Neural progenitor cell (in vitro differentiated cells): ENCODE measurements around the gene CEP164. TPM values are rescaled to one million over a fixed set of nuclear protein-coding genes. Genes with fewer than 3 reads are reported as not detected.

ENCODE experiments used
- DNase-seq: peaks from one replicate; pipeline ENCODE4 v3.0.0-alpha.2; 2016; ENCODE audit warnings: low spot score
- H2AFZ ChIP-seq: fragments of 200-600 bp; sonication (generic); replicated peaks from 2 replicates; pipeline ENCODE4 v1.6.1; 2016; ENCODE audit warnings: antibody characterized with exemption
- H3F3A ChIP-seq: fragments of 200-600 bp; sonication (generic); 2 replicates; pipeline ENCODE4 v1.6.1; 2016; ENCODE audit warnings: antibody characterized with exemption, low read depth
- H3K27ac ChIP-seq: fragments of 200-600 bp; sonication (generic); 2 replicates; pipeline ENCODE4 v1.5.1; 2016; ENCODE audit warnings: mild to moderate bottlenecking
- H3K27me3 ChIP-seq: fragments of 200-600 bp; sonication (generic); 2 replicates; pipeline ENCODE4 v1.6.1; 2016; ENCODE audit warnings: mild to moderate bottlenecking, moderate library complexity
- H3K36me3 ChIP-seq: fragments of 200-600 bp; sonication (generic); 2 replicates; pipeline ENCODE4 v1.5.1; 2016
- H3K4me1 ChIP-seq: fragments of 200-600 bp; sonication (generic); 2 replicates; pipeline ENCODE4 v1.6.1; 2016; ENCODE audit warnings: mixed run types
- H3K4me2 ChIP-seq: fragments of 200-600 bp; sonication (generic); 2 replicates; pipeline ENCODE4 v1.6.1; 2016
- H3K4me3 ChIP-seq: fragments of 200-600 bp; sonication (generic); 2 replicates; pipeline ENCODE4 v1.5.1; 2016
- H3K79me2 ChIP-seq: fragments of 200-600 bp; sonication (generic); 2 replicates; pipeline ENCODE4 v1.6.1; 2016; ENCODE audit warnings: low read depth
- H3K9ac ChIP-seq: fragments of 200-600 bp; sonication (generic); 2 replicates; pipeline ENCODE4 v1.6.1; 2016
- H3K9me3 ChIP-seq: fragments of 200-600 bp; sonication (generic); 2 replicates; pipeline ENCODE4 v1.5.1; 2016; ENCODE audit warnings: low read depth
- H4K20me1 ChIP-seq: fragments of 200-600 bp; sonication (generic); 2 replicates; pipeline ENCODE4 v1.6.1; 2016; ENCODE audit warnings: low read depth
- H3K27ac Mint-ChIP-seq: 3 replicates; pipeline ENCODE4 v1.8.0; 2021; ENCODE audit warnings: mixed read lengths
- H3K27me3 Mint-ChIP-seq: 2 replicates; pipeline ENCODE4 v1.8.0; 2022; ENCODE audit warnings: low read depth, mild to moderate bottlenecking, inconsistent platforms, moderate library complexity, mixed read lengths; ENCODE audit not compliant: insufficient read depth
- H3K36me3 Mint-ChIP-seq: 3 replicates; pipeline ENCODE4 v1.8.0; 2021; ENCODE audit warnings: mixed read lengths
- H3K4me1 Mint-ChIP-seq: 3 replicates; pipeline ENCODE4 v1.8.0; 2021; ENCODE audit warnings: mixed read lengths
- H3K4me3 Mint-ChIP-seq: 3 replicates; pipeline ENCODE4 v1.8.0; 2021; ENCODE audit warnings: mild to moderate bottlenecking, moderate library complexity, mixed read lengths
- H3K9me3 Mint-ChIP-seq: 3 replicates; pipeline ENCODE4 v1.8.0; 2020; ENCODE audit warnings: mixed read lengths
- EZH2 ChIP-seq: fragments of 200-600 bp; sonication (generic); IDR thresholded peaks from 2 replicates; pipeline ENCODE4 v1.6.1; 2017; ENCODE audit warnings: antibody characterized with exemption, mild to moderate bottlenecking, moderate library complexity
- EZH2phosphoT487 ChIP-seq: fragments of 200-600 bp; sonication (generic); IDR thresholded peaks from 2 replicates; pipeline ENCODE4 v1.6.1; 2017; ENCODE audit warnings: antibody characterized with exemption
- total RNA-seq: library from RNA; depleted of rRNA; stranded (reverse); fragments of >200 nt; gene quantifications from 2 replicates; pipeline ENCODE4 v1.2.3, GENCODE V29; 2015; ENCODE audit warnings: low replicate concordance
- TF ChIP-seq, protein P1 (sequence below): fragments of 200-600 bp; sonication (generic); IDR thresholded peaks from 2 replicates; pipeline ENCODE4 v1.5.1; 2017; ENCODE audit warnings: antibody characterized with exemption, mild to moderate bottlenecking

Gene CEP164
- total RNA-seq, 1 donor from 2014 or later = 24.2 TPM

DNA sequence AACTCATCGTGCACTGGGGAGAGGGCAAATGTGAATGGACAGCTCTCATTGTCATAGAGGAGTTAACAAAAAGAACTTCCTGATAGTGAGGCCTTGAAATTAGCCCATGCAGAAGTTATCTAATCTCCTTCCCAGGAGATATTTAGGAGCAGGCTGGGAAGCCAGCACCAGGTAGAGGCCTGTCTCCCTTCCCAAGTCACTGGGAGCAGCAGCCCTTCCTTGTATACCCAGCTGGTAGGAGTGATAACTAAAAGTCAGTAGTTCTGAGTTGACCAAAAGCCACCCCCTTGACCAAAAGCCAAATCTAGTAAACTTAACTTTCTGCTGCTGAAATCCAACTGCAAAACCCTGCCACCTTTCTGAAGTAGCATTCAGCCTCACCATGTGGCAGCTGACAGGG lies 37.9 kb upstream of the CEP164 start:
- Histone ChIP-seq H2AFZ (no peak overlapping the region), H3K4me3 (no peak overlapping the region), H3K9ac (no peak overlapping the region), H3K36me3 (no peaks in the 10 kb centered on the region), H4K20me1 (no peaks in the 10 kb centered on the region), H3F3A (peaks cover 8% of the 10 kb centered on the region), H3K27ac (no peak overlapping the region), H3K9me3 (no peaks in the 10 kb centered on the region), H3K27me3 (no peaks in the 10 kb centered on the region), H3K4me2 (no peak overlapping the region), H3K79me2 (no peaks in the 10 kb centered on the region), H3K4me1 (no peaks in the 10 kb centered on the region)
- Mint-ChIP-seq H3K9me3 (no peaks in the 10 kb centered on the region), H3K4me1 (no peaks in the 10 kb centered on the region), H3K27ac (no peak overlapping the region), H3K27me3 (no peaks in the 10 kb centered on the region), H3K4me3 (no peak overlapping the region), H3K36me3 (peaks cover 24% of the 10 kb centered on the region)
- no peak for DNase-seq
- TF ChIP-seq EZH2 (no peak), EZH2phosphoT487 (no peak)
- TF ChIP-seq, protein P1, sequence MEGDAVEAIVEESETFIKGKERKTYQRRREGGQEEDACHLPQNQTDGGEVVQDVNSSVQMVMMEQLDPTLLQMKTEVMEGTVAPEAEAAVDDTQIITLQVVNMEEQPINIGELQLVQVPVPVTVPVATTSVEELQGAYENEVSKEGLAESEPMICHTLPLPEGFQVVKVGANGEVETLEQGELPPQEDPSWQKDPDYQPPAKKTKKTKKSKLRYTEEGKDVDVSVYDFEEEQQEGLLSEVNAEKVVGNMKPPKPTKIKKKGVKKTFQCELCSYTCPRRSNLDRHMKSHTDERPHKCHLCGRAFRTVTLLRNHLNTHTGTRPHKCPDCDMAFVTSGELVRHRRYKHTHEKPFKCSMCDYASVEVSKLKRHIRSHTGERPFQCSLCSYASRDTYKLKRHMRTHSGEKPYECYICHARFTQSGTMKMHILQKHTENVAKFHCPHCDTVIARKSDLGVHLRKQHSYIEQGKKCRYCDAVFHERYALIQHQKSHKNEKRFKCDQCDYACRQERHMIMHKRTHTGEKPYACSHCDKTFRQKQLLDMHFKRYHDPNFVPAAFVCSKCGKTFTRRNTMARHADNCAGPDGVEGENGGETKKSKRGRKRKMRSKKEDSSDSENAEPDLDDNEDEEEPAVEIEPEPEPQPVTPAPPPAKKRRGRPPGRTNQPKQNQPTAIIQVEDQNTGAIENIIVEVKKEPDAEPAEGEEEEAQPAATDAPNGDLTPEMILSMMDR = no peak

DNA sequence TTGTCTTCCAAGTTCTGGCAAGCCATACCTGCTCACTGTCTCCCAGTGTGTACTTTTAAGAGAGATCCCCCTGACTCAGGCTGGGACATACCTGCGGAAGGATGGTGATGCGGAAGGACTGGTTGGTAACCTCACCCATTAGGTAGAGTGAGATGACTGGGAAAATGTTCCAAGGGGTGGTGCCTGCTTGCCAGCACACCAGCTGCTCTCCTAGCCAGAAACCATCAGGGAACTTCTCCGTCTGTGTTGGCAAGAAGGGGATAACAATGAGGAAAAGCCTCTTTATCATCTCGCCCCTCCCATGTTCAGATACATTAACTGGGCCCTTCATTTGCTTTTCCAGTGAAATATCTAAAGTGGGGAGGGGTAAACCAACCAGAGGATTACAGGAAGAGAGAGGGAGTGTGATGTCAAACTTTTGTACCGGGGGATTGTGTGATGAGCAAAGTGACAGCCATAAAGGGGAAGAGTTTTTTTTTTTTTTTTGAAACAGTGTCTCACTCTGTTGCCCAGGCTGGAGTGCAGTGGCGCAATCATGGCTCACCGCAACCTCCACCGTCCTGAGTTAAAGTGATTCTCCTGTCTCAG lies 36.8 kb upstream of the CEP164 start, which contains the start of gene BACE1-AS:
TSS of gene BACE1-AS (plus strand) at position 538 of the 588 bp plus-strand sequence.
- no peaks in the 10 kb centered on the region for H3K4me1 ChIP-seq
- H3K4me3 ChIP-seq = no peak within 1 kb of the TSS
- no peak within 1 kb of the TSS for H2AFZ ChIP-seq
- peaks cover 18% of the 10 kb centered on the region for H3K36me3 Mint-ChIP-seq
- no peaks in the 10 kb centered on the region for H3K9me3 ChIP-seq
- no peaks in the 10 kb centered on the region for H3K36me3 ChIP-seq
- no peak within 1 kb of the TSS for H3K4me3 Mint-ChIP-seq
- H3K27me3 Mint-ChIP-seq = no peaks in the 10 kb centered on the region
- no peak within 1 kb of the TSS for H3K4me2 ChIP-seq
- no peaks in the 10 kb centered on the region for H4K20me1 ChIP-seq
- no peaks in the 10 kb centered on the region for H3K9me3 Mint-ChIP-seq
- H3F3A ChIP-seq = peaks cover 8% of the 10 kb centered on the region
- no peak for TF ChIP-seq EZH2phosphoT487
- TF ChIP-seq, protein P1 = no peak
- TF ChIP-seq EZH2 = no peak
- no peak for DNase-seq
- H3K4me1 Mint-ChIP-seq = no peaks in the 10 kb centered on the region
- H3K9ac ChIP-seq = no peak within 1 kb of the TSS
- H3K27ac Mint-ChIP-seq = no peak within 1 kb of the TSS
- no peaks in the 10 kb centered on the region for H3K79me2 ChIP-seq
- no peaks in the 10 kb centered on the region for H3K27me3 ChIP-seq
- H3K27ac ChIP-seq = no peak within 1 kb of the TSS

DNA sequence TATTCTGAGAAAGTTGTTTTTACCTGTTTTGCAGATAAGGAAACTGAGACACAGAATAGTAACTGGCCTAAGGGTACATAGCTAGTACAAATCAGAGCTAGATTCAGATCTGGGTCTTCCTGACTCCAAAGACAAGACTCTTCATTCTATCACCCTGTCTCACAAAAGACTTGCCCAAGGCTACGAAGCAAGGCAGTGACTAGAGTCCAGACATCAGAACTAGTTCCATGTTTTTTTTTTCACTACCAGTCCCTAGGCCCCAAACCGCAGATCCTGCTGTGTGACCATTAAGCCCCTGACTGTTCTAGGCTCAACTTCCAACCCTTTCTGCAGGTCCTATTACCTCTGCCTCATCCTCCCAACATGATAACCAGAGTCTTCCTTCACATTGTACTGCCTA lies 35.0 kb upstream of the CEP164 start:
- H3K4me2 ChIP-seq = no peak overlapping the region
- no peak overlapping the region for H3K4me3 Mint-ChIP-seq
- no peaks in the 10 kb centered on the region for H3K27me3 ChIP-seq
- H3K27ac Mint-ChIP-seq = no peak overlapping the region
- H3K79me2 ChIP-seq = no peaks in the 10 kb centered on the region
- no peak overlapping the region for H2AFZ ChIP-seq
- H3K9me3 ChIP-seq = no peaks in the 10 kb centered on the region
- no peaks in the 10 kb centered on the region for H3K4me1 Mint-ChIP-seq
- peaks cover 18% of the 10 kb centered on the region for H3K36me3 Mint-ChIP-seq
- H3F3A ChIP-seq = peaks cover 8% of the 10 kb centered on the region
- no peaks in the 10 kb centered on the region for H3K9me3 Mint-ChIP-seq
- H3K4me3 ChIP-seq = no peak overlapping the region
- H4K20me1 ChIP-seq = no peaks in the 10 kb centered on the region
- no peak overlapping the region for H3K9ac ChIP-seq
- H3K4me1 ChIP-seq = no peaks in the 10 kb centered on the region
- TF ChIP-seq EZH2phosphoT487 (no peak), EZH2 (no peak)
- TF ChIP-seq, protein P1 = no peak
- H3K27me3 Mint-ChIP-seq = no peaks in the 10 kb centered on the region
- no peak overlapping the region for H3K27ac ChIP-seq
- DNase-seq = no peak
- H3K36me3 ChIP-seq = no peaks in the 10 kb centered on the region
